Activated CD8-positive, alpha-beta memory T cell treated with anti-CD3 and anti-CD28 coated beads, Interleukin-2, amount 50 U/mL, for 24 hours (primary cell): ENCODE data around the gene CNKSR3.

Experiments used
- DNase-seq: peaks from one replicate; pipeline ENCODE4 v3.0.0-alpha.2; 2020; ENCODE audit errors: extremely low read depth

Gene CNKSR3

GRCh38 chr6:154414021-154414813 lies 96.3 kb downstream of the CNKSR3 start:
- no peak for DNase-seq

GRCh38 chr6:154412106-154412820 lies 98.2 kb downstream of the CNKSR3 start:
- DNase-seq, result no peak

- DNase-seq, result no peak
Measured at GRCh38 chr6:154411076-154411475, 99.4 kb downstream of the CNKSR3 start.

GRCh38 chr6:154410619-154411072 lies 99.8 kb downstream of the CNKSR3 start:
- no peak for DNase-seq

GRCh38 chr6:154408891-154409500 lies 101.5 kb downstream of the CNKSR3 start:
- DNase-seq, result no peak

GRCh38 chr6:154407440-154407839 lies 103.0 kb downstream of the CNKSR3 start:
- DNase-seq, result no peak

GRCh38 chr6:154406869-154407268 lies 103.6 kb downstream of the CNKSR3 start:
- DNase-seq, result no peak

- DNase-seq, result no peak
Measured at GRCh38 chr6:154406301-154406700, 104.2 kb downstream of the CNKSR3 start.

- no peak for DNase-seq
Measured at GRCh38 chr6:154404791-154405400, 105.6 kb downstream of the CNKSR3 start.

GRCh38 chr6:154403788-154404187 lies 106.7 kb downstream of the CNKSR3 start:
- no peak for DNase-seq

GRCh38 chr6:154402081-154402780 lies 108.3 kb downstream of the CNKSR3 start:
- no peak for DNase-seq

GRCh38 chr6:154399097-154399496 lies 111.4 kb downstream of the CNKSR3 start:
- no peak for DNase-seq

- no peak for DNase-seq
Measured at GRCh38 chr6:154397491-154398195, 112.8 kb downstream of the CNKSR3 start.

GRCh38 chr6:154395878-154396277 lies 114.6 kb downstream of the CNKSR3 start:
- no peak for DNase-seq

- DNase-seq, result no peak
Measured at GRCh38 chr6:154395316-154395715, 115.2 kb downstream of the CNKSR3 start.

GRCh38 chr6:154394571-154394970 lies 115.9 kb downstream of the CNKSR3 start:
- DNase-seq, result no peak

- DNase-seq, result no peak
Measured at GRCh38 chr6:154390034-154390433, 120.5 kb downstream of the CNKSR3 start.

GRCh38 chr6:154388803-154389202 lies 121.7 kb downstream of the CNKSR3 start:
- no peak for DNase-seq

- DNase-seq, result no peak
Measured at GRCh38 chr6:154386848-154387717, 123.4 kb downstream of the CNKSR3 start.

GRCh38 chr6:154384191-154384590 lies 126.3 kb downstream of the CNKSR3 start:
- no peak for DNase-seq
